HG03342 (cell line): Measurements from ENCODE around the gene KCNIP4.

Experiments used
- ATAC-seq: cut with Tn5 transposase; IDR thresholded peaks from one replicate; pipeline ENCODE4 v1.9.1; 2021; ENCODE audit warnings: mild to moderate bottlenecking, moderate library complexity; ENCODE audit not compliant: unreplicated experiment

The KCNIP4 gene

GRCh38 chr4:21002286-21002685 lies 946.3 kb downstream of the KCNIP4 start:
- no peak for ATAC-seq

- no peak for ATAC-seq
These were observed 947.1 kb downstream of the KCNIP4 start for GRCh38 chr4:21001490-21001889.

GRCh38 chr4:20997886-20998285 lies 950.7 kb downstream of the KCNIP4 start:
- ATAC-seq = no peak

- no peak for ATAC-seq
These were observed 953.0 kb downstream of the KCNIP4 start for GRCh38 chr4:20995610-20996009.

- no peak for ATAC-seq
These were observed 953.6 kb downstream of the KCNIP4 start for GRCh38 chr4:20995015-20995414.

- no peak for ATAC-seq
These were observed 956.6 kb downstream of the KCNIP4 start for GRCh38 chr4:20992002-20992401.

- no peak for ATAC-seq
These were observed 961.4 kb downstream of the KCNIP4 start for GRCh38 chr4:20987191-20987590.

- no peak for ATAC-seq
These were observed 964.1 kb downstream of the KCNIP4 start for GRCh38 chr4:20984576-20984836.

GRCh38 chr4:20983763-20984575 lies 964.6 kb downstream of the KCNIP4 start:
- ATAC-seq = no peak

- ATAC-seq = no peak
These were observed 966.0 kb downstream of the KCNIP4 start for GRCh38 chr4:20982544-20982943.

- no peak for ATAC-seq
These were observed 988.3 kb downstream of the KCNIP4 start for GRCh38 chr4:20960291-20960690.

GRCh38 chr4:20954541-20954940 lies 994.0 kb downstream of the KCNIP4 start:
- ATAC-seq = no peak

- ATAC-seq = no peak
These were observed 1003.6 kb downstream of the KCNIP4 start for GRCh38 chr4:20944961-20945360.

GRCh38 chr4:20944451-20944850 lies 1004.1 kb downstream of the KCNIP4 start:
- ATAC-seq = no peak

GRCh38 chr4:20938204-20938603 lies 1010.4 kb downstream of the KCNIP4 start:
- ATAC-seq = no peak

- no peak for ATAC-seq
These were observed 1022.0 kb downstream of the KCNIP4 start for GRCh38 chr4:20926529-20926928.

GRCh38 chr4:20925176-20925575 lies 1023.4 kb downstream of the KCNIP4 start:
- ATAC-seq = no peak

GRCh38 chr4:20922962-20923361 lies 1025.6 kb downstream of the KCNIP4 start:
- no peak for ATAC-seq

- no peak for ATAC-seq
These were observed 1032.5 kb downstream of the KCNIP4 start for GRCh38 chr4:20916106-20916505.

- ATAC-seq = no peak
These were observed 1043.6 kb downstream of the KCNIP4 start for GRCh38 chr4:20904966-20905365.

- no peak for ATAC-seq
These were observed 1046.7 kb downstream of the KCNIP4 start for GRCh38 chr4:20901851-20902250.

GRCh38 chr4:20899591-20899990 lies 1049.0 kb downstream of the KCNIP4 start:
- no peak for ATAC-seq

GRCh38 chr4:20895988-20896387 lies 1052.6 kb downstream of the KCNIP4 start:
- ATAC-seq = no peak
